GM18519 (cell line): ENCODE data around the gene GRIN3B.

Experiments
- ATAC-seq: cut with Tn5 transposase; IDR thresholded peaks from one replicate; pipeline ENCODE4 v1.9.1; 2021; ENCODE audit warnings: mild to moderate bottlenecking, moderate library complexity; ENCODE audit not compliant: unreplicated experiment, low FRiP score

Gene GRIN3B

DNA sequence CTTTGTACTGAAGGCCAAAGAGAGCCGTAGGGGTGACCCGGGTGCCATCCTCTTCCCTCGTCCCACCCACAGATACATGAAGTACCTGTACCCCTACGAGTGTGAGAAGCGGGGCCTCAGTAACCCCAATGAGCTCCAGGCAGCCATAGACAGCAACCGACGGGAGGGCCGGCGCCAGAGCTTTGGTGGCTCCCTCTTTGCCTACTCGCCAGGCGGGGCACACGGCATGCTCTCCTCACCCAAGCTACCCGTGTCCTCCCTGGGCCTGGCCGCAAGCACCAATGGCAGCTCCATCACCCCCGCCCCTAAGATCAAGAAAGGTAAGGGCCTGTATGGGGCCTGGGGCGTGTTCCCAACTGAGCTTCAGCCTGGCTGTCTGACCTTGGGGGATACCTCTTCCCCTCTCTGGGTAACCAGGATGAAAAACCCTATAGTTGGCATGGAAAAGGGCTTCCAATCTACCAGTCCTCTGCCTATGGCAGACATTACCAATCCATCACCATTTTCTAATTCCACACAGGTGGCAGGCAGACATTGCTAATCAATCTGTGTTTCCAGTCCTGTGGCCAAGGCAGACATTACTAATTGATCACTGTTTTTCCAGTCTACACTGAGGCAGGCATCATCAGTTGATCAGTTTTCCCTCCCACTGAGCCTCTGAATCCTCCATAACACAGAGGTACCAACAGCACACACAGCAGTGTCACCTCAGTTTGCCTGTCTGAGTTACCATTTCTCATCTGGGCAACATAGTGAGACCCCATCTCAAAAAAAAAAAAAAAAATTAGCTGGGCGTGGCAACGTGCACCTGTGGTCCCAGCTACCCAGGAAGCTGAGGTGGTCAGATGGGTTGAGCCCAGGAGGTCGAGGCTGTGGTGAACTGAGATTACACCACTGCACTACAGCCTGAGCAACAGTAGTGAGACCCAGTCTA lies 35.2 kb upstream of the GRIN3B start:
- no peak for ATAC-seq

DNA sequence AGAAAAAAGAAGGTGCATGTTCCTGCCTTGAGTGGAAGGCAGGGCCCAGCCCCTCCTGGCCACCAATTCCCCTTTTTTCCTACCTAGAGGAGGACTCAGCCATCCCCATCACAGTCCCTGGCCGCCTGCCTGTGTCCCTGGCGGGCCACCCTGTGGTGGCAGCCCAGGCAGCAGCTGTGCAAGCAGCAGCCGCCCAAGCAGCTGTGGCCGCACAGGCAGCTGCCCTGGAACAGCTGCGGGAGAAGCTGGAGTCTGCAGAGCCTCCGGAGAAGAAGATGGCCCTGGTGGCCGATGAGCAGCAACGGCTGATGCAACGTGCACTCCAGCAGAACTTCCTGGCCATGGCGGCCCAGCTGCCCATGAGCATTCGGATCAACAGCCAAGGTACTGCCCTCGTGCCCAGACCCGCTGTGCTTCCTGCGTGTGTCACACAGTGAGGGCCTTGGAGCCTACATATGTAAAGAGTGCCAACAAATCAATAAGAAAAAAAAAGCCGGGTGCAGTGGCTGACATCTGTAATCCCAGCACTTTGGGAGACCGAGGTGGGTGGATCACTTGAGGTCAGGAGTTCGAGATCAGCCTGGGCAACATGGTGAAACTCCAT lies 33.6 kb upstream of the GRIN3B start:
- ATAC-seq, result no peak

DNA sequence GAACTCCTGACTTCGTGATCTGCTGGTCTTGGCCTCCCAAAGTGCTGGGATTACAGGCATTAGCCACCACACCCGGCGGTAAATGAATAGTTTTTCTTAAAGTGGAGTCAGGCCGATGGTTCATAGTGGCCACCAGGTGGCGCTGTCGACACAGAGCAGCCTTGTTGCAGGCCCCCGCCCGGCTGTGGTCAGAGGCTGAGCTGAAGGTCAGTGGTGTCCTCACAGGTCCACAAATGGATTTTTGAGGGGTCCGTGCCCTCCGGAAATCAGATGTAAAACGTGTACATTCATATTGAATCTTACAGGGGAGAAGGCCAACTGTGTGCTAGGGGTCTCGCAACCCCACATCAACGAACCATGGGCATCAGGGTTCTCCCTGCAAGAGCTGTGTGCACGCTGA lies 29.5 kb upstream of the GRIN3B start:
- ATAC-seq, result no peak

DNA sequence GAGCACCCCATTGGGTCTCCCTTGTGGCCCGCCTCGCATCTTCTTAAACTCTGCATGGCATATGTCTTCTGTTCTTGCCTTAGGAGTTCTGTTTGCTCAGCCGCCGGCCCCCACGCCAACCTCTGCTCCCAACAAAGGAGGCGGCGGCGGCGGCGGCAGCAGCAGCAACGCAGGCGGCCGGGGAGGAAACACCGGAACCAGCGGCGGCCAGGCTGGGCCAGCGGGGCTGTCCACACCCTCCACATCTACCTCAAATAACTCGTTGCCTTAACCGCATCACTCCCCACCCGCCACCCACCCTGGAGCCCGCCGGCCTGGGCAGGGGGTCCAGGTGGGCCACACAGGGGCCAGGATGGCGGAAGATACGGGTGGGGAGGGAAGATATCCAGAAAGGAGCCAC lies 28.4 kb upstream of the GRIN3B start:
- no peak for ATAC-seq

DNA sequence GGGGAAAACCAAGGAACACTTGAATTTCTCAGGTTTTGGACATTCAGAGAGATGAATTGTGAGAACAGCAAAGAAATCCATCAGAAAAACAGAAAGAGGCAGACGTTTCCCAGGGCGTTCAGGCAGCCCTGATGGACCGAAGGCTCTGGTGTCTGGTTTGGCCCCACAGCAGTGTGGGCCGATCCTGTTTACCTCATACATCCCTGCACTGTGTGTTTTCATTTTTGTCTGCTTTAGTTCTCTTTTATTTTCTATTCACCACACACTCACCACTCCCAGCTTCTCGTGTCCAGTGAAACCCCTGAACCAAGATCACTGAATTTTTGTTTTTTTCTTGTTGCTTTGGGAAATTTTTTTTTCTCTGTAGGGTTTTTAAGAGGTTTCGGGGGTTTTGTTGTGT lies 27.9 kb upstream of the GRIN3B start:
- ATAC-seq, result no peak

DNA sequence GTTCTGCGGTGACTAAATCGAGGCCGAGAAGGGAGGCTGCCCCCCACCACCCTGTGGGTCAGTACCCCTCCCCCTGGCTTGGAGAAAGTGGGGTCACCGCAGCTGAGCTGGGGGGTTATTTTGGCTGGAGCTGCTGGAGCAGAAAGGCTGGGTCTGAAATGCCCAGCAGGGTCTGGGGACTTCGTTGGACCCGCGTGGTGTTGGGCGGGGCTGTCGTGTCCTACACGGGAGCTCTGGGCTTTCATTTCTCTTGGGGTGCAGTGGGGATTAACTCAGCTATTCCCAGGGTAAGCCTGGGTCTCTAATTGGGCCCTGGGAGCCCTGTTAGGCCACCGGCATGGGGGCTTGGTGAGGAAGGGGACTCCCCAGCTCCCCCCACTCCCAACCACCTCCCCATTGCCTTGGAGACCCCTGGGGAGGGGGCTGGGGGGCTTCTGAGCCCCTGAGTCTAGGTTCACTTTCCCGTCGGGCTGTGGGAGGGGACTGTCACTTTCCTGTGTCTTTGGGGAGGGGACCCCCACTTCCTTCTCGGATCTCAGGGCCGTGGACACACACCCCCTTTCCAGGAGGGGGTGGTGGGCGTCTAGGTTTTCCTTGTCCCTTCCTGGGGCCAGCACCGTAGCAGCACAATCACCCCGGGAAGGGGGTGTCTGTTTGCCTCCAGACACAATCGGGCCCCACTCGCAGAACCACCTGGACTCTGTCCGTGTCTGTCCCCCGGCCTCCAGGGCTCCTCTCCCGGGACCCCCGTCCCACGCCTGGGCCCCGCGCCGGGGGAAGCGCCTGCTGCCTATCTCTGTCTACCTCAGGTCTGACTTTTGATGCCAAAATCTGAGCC lies 26.3 kb upstream of the GRIN3B start:
- ATAC-seq, result no peak

DNA sequence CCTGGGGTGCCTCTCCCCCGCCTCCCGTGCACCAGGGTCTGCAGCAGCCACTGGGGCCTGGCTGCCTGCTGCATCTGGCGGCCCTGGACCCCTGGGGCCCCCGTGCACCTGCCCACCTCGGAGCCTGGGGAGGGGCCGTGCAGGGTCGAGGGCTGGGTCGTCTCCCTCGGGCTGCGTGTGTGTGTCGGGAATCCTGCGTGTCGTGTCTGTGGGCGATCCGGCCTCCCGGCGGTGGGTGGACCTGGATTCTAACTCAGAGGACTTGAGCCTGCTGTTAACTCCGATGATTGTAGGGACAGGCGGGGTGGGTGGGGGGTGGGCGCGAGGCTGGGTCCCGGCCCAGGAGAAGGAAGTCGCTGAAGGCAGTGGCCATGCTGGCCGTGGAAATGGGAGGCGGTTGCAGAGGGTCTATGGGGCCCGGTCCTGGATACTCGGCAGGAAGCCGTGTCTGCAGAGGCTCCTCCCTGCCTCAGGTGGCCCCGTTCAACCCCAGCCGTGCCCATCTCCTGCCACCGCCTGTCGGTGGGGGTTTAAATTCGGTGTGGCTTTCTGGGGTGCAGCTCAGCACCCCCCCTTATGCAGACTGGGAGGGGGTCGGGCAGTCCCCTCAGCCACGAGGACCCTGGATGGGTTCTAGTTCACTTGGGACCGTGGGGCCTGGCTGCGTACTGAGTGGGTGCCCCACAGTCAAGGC lies 25.5 kb upstream of the GRIN3B start:
- no peak for ATAC-seq

DNA sequence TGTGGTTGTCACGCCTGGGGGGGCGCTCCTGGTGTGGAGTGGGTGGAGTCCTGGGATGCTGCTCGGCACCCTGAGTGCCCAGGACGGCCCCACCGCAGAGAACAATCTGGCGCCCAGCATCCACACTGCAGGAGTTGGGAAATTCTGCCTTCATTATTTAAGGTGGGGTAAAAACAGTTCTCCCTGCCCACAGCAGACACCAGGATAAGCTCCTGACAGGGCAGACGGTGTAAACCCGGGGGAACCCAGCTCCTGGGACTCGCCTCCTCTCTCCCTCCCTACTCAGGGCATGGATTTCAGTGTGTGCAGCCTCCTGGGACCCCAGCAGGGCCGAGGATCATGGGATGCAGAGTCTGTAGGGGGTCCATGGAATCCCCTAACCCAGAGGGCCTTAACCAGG lies 23.7 kb upstream of the GRIN3B start:
- no peak for ATAC-seq

DNA sequence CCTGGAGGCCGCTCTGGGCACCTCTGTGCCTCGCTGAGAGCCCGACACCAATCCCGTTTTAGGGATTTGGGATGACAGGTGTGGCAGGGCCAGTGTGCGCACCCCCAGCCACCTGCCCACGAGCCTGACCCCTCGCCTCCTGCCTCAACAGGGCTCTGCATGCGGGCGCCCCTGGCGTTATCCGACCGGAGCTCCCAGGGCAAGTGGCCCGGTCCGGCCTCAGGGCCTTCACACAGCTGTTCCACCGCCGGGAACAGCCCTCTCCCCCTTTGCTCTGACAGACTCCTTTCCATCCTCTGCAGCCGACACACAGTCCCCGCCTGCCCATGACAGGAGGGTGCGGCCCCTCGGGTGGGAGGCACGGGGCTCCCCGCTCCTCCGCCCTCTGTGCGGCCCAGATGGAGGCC lies 23.2 kb upstream of the GRIN3B start:
- no peak for ATAC-seq

DNA sequence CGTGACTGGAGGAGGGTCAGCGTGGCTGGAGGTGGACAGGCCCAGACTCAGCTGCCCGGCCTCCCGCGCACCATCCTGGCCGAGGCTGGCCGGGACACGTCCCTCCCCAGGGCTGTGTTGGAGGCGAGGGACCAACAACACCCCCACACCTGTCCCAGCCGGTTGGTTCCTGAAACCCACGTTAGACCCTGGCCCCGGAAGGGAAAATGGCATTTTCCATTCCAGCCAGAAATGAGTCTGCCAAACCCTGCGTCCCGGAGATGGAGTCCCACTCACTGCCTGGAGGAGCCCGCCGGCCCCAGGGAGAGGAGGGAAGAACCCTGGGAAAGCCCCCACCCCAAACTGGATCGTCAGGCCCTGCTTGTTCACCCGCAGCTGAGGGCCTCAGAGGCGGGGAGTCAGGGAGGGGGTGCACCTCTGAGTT lies 20.9 kb upstream of the GRIN3B start:
- ATAC-seq, result no peak

DNA sequence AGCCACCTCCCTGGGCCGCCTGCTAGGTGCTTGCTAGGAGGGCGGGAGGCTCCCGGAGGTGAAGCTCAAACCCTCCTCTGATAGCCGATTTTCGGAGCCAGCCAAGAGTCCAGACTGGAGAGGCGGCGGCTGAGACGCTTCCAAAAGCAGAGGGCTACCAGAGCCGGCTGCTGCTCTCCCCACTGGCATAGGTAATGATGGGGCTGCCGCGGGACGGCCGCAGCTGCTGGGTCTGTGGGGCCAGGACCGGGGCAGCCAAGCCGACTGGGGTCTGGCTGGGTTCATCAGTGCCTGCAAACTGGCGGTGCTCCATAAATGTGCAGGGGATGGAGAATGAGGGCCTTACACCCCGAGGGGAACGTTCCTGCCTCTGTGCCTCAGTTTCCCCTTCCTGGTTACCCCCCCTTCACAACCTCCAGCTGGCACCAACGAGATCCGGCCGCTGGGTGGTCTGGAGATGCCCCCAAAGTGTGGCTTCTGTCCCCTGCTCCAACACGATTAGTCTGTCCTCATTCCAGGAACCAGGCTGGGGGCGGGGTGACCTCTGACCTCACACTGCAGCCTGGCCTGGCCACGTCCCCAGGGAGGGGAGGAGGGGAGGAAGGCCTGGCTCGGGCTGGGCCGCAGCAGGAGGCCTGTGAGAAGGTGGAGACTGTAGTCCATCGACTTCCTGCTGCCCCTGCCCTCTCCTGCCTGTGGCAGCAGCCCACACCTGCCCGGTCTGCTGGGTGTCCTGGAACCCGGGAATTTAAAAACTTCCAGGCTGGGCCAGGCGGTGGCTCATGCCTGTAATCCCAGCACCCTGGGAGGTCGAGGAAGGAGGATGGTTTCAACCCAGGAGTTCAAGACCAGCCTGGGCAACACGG lies 19.9 kb upstream of the GRIN3B start:
- no peak for ATAC-seq

DNA sequence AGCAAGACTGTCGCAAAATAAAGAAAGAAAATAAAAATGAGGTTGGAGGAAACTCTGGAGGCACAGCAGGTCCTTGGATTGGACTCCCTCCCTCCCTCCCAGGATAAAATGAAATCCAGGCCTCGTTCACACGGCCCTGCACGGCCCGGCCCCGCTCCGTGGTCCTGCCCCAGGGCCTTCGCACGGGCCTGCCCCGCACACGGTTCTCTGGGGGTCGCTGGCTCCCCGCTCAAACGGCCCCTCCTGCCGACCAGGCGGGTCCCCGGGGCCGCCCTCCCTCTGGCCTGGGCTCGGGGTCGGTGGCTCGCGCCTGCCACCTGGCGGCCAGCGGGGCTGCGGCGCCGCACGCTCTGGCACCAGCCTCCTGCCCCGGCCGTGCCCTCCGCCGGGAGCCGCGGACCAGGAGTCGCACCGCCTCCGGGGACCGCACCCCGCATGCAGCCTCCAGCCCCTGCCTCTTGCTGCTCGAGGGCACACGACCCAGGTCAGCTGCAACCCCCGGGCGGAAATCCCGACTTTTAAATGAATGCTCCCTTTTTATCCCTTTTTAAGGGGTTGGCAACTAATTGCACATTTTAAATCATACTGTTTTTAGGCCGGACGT lies 17.6 kb upstream of the GRIN3B start:
- ATAC-seq, result no peak

DNA sequence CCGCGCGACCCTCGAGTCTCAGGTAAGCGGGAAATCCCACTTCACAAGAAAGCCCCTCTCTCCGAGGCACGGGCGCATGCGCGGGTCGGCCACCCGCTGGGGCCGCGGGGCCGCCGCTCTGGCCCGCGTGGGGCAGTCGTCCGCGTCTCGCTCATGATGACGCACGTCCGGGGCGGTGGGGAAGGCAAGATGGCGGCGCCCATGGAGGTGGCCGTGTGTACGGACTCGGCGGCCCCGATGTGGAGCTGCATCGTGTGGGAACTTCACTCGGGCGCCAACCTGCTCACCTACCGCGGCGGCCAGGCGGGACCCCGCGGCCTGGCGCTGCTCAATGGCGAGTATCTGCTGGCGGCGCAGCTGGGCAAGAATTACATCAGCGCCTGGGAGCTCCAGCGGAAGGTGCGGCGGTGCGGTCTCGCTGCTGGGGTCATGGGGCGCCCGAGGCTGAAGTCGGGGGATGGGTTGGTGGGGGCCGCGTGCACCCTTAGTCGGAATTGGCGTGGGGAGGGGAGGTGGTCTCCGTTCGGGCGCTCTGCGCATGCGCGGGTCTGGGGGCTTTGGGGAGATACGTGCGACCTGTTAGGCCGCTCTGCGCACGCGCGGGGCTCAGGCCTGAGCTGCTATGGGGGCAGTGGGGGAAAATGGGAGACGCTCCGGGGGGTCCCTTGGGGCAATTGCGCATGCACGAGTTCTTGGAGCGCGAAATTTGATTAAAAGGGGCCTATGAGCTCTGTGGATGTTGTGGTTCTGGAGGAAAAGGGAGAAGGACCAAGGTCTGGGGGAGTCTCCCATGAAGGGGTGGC lies 15.9 kb upstream of the GRIN3B start, which contains the start of gene WDR18:
TSS of gene WDR18 (plus strand) at position 181 of the 803 bp plus-strand sequence. CDS start at position 190, 9 bp downstream.
- no peak for ATAC-seq

DNA sequence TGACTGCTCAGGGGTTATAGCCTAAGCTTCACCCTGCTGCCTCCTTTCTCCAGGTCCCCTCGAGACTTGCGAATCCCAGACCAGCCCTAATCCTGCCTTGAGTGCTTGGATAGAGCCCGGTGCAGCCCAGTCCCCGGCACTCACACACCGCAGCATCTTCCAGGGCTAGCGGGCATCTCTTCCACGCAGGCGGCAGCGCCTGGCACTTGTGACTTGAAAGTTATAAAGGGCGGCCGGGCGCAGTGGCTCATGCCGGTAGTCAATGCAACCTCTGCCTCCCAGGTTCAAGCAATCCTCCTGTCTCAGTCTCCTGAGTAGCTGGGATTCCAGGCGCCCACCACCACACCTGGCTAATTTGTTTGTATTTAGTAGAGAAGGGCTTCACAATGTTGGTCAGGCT lies 14.1 kb upstream of the GRIN3B start:
- no peak for ATAC-seq

DNA sequence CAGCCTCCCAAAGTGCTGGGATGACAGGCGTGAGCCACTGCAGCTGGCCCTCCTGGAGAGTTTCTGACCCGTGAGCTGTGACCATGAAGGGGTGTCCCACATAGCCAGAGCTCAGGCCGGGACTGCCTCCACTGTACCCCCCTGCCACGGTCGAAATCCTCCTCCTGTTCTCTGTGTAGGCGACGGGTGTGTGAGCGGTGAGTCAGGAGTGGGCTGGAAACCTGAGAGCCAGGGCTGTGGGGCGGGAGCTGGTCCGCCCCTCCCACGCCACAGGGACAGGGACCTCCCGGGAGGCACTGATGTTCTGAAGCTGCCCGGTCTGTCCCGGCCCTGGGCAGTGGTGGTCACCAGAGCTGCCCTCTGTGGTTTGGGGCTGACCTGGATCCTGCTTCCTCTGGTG lies 12.1 kb upstream of the GRIN3B start:
- no peak for ATAC-seq

DNA sequence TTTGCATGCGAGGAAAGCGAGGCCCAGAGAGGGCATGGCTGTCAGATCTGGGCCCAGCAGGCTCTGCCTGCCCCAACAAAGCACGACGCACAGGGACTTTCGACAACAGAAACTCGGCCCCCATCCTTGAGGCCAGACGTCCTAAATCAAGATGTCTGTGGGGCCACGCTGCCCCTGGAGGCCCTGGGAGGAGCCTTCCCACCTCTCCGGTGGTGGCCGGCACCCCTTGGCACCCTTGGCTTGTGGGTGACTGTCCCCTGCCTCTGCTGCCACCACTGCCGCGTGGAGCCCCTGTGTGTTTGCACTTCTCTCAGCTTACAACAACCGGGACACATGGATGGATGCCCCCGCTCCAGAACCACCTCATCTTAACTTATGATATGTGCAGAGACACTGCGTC lies 11.7 kb upstream of the GRIN3B start:
- no peak for ATAC-seq

DNA sequence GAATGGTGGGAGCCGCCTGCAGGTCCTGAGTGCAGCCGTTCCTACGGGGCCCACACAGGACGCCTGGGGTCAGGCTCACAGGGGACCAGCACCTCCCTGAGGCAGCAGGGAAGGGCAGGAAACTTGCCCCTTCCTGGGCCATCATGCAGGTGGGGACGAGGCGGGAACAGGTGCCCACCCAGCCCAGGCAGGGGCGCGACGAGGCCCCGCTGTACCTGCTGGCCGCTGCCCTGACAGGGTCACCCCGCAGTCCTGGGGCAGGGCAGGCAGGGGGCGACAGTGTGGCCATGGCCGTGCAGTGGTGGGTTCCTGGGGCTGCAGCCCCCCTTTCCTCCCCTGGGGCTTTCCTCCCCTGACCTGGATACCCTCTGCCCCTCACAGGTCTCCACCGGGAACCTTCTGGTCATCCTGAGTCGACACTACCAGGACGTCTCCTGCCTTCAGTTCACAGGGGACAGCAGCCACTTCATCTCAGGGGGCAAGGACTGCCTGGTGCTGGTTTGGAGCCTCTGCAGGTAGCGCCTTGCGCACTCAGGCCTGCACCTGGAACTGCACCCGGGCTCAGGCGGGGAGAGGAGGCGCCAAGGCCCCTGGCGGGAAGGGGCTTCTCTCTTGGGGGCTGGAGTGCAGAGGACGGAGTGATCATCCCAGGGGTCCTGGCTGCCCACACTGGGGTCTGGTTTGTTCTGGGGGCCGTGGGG lies 10.7 kb upstream of the GRIN3B start:
- ATAC-seq, result no peak

DNA sequence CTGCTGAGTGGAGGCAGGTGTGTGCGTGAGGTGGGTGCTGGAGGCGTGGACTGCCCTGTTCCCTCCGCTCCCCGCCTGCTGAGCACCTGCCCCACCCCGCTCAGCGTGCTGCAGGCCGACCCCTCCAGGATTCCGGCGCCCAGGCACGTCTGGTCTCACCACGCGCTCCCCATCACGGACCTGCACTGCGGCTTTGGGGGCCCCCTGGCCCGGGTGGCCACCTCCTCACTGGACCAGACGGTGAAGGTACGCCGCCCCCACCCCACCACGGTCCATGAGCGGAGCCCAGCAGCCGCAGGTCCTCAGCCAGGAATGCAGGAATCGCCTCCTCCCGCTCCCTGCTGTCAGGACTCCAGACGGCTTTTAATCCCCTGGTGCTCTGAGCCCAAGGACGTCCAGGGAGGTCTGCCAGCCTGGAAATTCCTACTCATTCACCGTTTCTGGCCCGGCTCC lies 10.1 kb upstream of the GRIN3B start:
- no peak for ATAC-seq
